PC-9 (cell line): ENCODE results near the gene CRYGN. TPM values are rescaled to one million over a fixed set of nuclear protein-coding genes. Genes with fewer than 3 reads are reported as not detected.

Source experiments
- BruUV-seq: library from RNA; stranded (reverse); fragments of 400-500 nt; replicated peaks from 2 replicates; lab custom pipeline; 2021; lab: Mats Ljungman, UMichigan
- CTCF ChIA-PET: fragments of 300-600 bp; sonication (Branson Sonifier 250); formaldehyde crosslinking; loops from one replicate; lab custom pipeline; 2022; ENCODE audit warnings: antibody characterized with exemption; lab: Charles Lee
- POLR2A ChIA-PET: fragments of 300-600 bp; sonication (Branson Sonifier 250); formaldehyde crosslinking; loops from one replicate; lab custom pipeline; 2022; ENCODE audit warnings: antibody characterized with exemption; ENCODE audit not compliant: unreplicated experiment; lab: Charles Lee
- DNase-seq, 2 experiments: peaks; one replicate each; pipeline versions ENCODE4 v3.0.0 to v3.0.0-alpha.2; 2015 to 2022; ENCODE audit warnings: mixed read lengths in 1 of 2
- H2AFZ ChIP-seq: fragments of 200-600 bp; sonication (generic); 2 replicates; pipeline ENCODE4 v1.8.1; 2017; ENCODE audit warnings: antibody characterized with exemption
- H3F3A ChIP-seq: fragments of 200-600 bp; sonication (generic); 2 replicates; pipeline ENCODE4 v1.8.1; 2017; ENCODE audit warnings: antibody characterized with exemption, mild to moderate bottlenecking, low read depth; ENCODE audit not compliant: insufficient read depth
- H3K27ac ChIP-seq: fragments of 200-600 bp; sonication (generic); 2 replicates; pipeline ENCODE4 v1.6.1; 2016; ENCODE audit warnings: mixed run types
- H3K27me3 ChIP-seq: fragments of 200-600 bp; sonication (generic); 2 replicates; pipeline ENCODE4 v1.6.1; 2016; ENCODE audit warnings: low read depth, mixed run types; ENCODE audit not compliant: insufficient read depth
- H3K36me3 ChIP-seq: fragments of 200-600 bp; sonication (generic); 2 replicates; pipeline ENCODE4 v1.6.1; 2016; ENCODE audit warnings: low read depth, mixed run types
- H3K4me1 ChIP-seq: fragments of 200-600 bp; sonication (generic); replicated peaks from 2 replicates; pipeline ENCODE4 v1.6.1; 2016; ENCODE audit warnings: mixed run types; ENCODE audit not compliant: insufficient read depth
- H3K4me2 ChIP-seq: fragments of 200-600 bp; sonication (generic); 2 replicates; pipeline ENCODE4 v1.6.1; 2017; ENCODE audit warnings: mixed run types
- H3K4me3 ChIP-seq: fragments of 200-600 bp; sonication (generic); 2 replicates; pipeline ENCODE4 v1.6.1; 2016; ENCODE audit warnings: mixed run types
- H3K79me2 ChIP-seq: fragments of 200-600 bp; sonication (generic); 2 replicates; pipeline ENCODE4 v1.6.1; 2017; ENCODE audit warnings: low read depth, mixed run types
- H3K9me2 ChIP-seq: fragments of 200-600 bp; sonication (generic); 2 replicates; pipeline ENCODE4 v1.8.1; 2017; ENCODE audit warnings: mild to moderate bottlenecking; ENCODE audit not compliant: insufficient read depth
- H3K9me3 ChIP-seq: fragments of 200-600 bp; sonication (generic); 2 replicates; pipeline ENCODE4 v1.8.1; 2016; ENCODE audit warnings: low read depth; ENCODE audit not compliant: insufficient read depth
- H4K20me1 ChIP-seq: fragments of 200-600 bp; sonication (generic); 2 replicates; pipeline ENCODE4 v1.8.1; 2017; ENCODE audit not compliant: insufficient read depth
- EZH2 ChIP-seq: fragments of 200-600 bp; sonication (generic); IDR thresholded peaks from 2 replicates; pipeline ENCODE4 v1.8.0; 2017; ENCODE audit warnings: antibody characterized with exemption, low read depth
- intact Hi-C: fragments of 100-400 bp; cut with micrococcal nuclease; formaldehyde crosslinking; loops from one replicate; pipeline ENCODE4 v1.10.0; 2022; ENCODE audit not compliant: unreplicated experiment
- total RNA-seq: library from RNA; stranded (reverse); gene quantifications from 2 replicates; pipeline ENCODE4 v1.2.3, GENCODE V29; 2021
- TF ChIP-seq, protein P1 (sequence below): fragments of 200-600 bp; sonication (generic); conservative IDR thresholded peaks from 2 replicates; pipeline ENCODE4 v1.6.1; 2017; ENCODE audit warnings: mixed run types, antibody characterized with exemption, mild to moderate bottlenecking, moderate library complexity

CRYGN gene
- total RNA-seq, 1 experiment from 2014 or later = 1.0 TPM

DNA sequence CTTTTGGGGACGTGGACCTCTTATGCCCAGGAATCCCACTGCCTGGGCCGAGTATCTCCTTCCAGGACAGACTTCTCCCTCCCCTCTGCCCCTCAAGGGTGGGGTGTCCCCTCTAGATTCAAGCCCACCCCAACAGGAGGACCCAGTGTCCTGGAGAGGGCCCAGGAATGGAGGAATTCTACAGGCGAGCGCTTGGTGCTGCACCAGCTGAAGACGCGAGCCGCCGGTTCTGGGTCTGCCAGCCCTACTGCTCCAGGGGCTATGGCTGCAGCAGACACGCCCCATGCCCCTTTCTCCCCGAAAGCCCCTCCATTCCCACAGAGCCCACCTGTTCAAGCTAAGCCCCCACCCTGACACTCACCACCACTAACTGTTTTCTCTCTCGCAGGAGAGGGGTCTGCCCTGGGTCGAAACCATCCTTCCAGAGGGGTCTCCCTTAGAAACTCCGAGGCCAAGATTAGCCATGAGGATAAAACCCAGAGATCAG, 8.6 kb downstream of the CRYGN start:
- Histone ChIP-seq H3K27ac (no peak overlapping the region), H3K4me3 (no peak overlapping the region), H3K27me3 (no peaks in the 10 kb centered on the region), H2AFZ (no peak overlapping the region), H3K79me2 (no peaks in the 10 kb centered on the region), H3K4me2 (no peak overlapping the region), H3K36me3 (no peaks in the 10 kb centered on the region), H3K4me1 (peaks cover 33% of the 10 kb centered on the region), H3K9me2 (no peaks in the 10 kb centered on the region), H3F3A (peaks cover 7% of the 10 kb centered on the region; the same call in 1 of the 2 replicates), H4K20me1 (no peaks in the 10 kb centered on the region), H3K9me3 (no peaks in the 10 kb centered on the region)
- POLR2A ChIA-PET = no interaction called here
- no peak for DNase-seq
- BruUV-seq = no TSS peak
- TF ChIP-seq EZH2 = no peak
- TF ChIP-seq, protein P1, sequence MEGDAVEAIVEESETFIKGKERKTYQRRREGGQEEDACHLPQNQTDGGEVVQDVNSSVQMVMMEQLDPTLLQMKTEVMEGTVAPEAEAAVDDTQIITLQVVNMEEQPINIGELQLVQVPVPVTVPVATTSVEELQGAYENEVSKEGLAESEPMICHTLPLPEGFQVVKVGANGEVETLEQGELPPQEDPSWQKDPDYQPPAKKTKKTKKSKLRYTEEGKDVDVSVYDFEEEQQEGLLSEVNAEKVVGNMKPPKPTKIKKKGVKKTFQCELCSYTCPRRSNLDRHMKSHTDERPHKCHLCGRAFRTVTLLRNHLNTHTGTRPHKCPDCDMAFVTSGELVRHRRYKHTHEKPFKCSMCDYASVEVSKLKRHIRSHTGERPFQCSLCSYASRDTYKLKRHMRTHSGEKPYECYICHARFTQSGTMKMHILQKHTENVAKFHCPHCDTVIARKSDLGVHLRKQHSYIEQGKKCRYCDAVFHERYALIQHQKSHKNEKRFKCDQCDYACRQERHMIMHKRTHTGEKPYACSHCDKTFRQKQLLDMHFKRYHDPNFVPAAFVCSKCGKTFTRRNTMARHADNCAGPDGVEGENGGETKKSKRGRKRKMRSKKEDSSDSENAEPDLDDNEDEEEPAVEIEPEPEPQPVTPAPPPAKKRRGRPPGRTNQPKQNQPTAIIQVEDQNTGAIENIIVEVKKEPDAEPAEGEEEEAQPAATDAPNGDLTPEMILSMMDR = no peak
- intact Hi-C loops = no loop called here
- CTCF ChIA-PET = no interaction called here

DNA sequence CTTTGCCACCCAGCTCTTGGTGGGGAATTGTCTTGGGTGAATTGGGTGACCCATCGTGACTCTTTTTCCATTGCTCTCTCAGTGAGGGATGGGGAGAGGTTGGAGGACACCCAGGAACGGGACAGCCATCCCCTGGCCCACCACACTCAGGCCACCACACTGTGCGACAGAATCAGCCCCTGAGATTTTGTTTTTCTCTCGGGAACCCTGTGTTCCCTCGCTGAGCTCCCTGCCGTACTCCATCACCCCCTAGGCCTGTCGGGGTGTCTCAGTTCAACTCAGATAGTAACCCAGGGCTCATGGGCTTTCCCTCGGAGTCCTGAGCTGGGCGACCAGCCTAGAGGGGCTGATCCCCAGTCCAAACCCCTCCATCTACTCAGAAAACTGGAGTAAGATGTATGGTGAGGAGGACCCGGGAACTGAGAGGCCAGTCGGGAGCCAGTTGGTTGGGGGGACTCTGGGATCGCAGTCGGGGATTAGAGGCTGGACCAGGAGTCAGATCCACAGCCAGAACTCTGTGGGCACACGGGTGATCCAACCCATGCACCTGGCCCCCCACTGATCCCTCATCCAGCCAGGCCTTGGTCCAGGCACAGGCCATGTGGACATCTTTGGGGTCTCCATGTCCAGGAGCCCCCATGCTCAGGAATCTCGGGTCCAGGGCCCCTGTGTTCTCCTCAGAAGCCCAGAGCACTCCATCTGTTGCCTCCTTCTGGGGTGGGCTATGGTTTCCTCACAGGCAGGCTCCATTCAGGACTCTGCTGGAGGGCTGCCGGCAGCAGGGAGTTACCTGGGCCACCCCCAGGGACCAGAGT, 9.3 kb downstream of the CRYGN start:
- Histone ChIP-seq H4K20me1 (no peaks in the 10 kb centered on the region), H2AFZ (no peak overlapping the region), H3K9me2 (no peaks in the 10 kb centered on the region), H3K36me3 (no peaks in the 10 kb centered on the region), H3K4me1 (peaks cover 40% of the 10 kb centered on the region), H3K9me3 (no peaks in the 10 kb centered on the region), H3K27me3 (no peaks in the 10 kb centered on the region), H3K4me2 (peak overlapping the region; percentile 39; the same call in 1 of the 2 replicates), H3F3A (peaks cover 7% of the 10 kb centered on the region; the same call in 1 of the 2 replicates), H3K79me2 (no peaks in the 10 kb centered on the region), H3K27ac (no peak overlapping the region), H3K4me3 (no peak overlapping the region)
- intact Hi-C loops = no loop called here
- DNase-seq = no peak
- ChIA-PET CTCF (no interaction called here), POLR2A (no interaction called here)
- no TSS peak for BruUV-seq
- TF ChIP-seq EZH2 = no peak
- TF ChIP-seq, protein P1 = no peak

DNA sequence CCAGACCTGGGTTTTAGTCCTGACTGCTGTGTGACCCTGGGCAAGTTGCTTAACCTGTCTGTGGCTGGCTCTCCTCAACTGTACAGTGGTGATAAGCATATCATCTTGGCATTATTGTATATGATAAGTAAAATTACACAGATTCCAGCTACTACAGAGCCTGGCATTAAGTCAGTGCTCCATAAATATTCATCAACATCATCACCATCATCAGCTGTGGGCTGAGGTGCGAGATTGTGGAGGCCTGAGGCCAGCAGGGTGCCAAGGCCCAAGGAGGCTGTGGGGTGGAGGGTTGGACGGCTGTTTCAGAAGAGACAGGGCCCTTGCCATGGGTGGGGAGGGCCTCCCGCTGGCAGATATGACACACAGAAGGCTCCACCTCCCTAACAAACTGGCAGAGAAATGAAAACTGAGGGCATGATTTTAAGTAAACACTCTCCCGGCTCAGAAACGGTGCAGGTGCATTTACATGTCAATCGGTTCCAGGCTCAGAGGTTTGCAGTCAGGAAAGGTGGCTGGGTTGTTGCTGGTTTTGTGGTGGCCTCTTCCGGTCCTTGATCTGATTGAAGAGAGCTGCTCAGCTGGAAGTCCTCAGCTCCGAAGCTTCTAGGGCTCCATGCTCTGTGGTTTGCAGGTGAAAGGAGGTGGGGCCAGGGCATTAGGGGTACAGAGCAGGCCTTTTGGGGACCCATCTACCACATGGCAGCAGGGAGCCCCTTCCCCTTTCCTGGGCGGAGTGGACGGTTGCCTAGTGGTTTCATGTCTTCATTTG, 10.2 kb downstream of the CRYGN start:
- Histone ChIP-seq H2AFZ (0 out of 2 replicates have a peak overlapping the region, but pooled peaks have one; percentile 41), H3K9me2 (no peaks in the 10 kb centered on the region), H3K4me1 (peaks cover 44% of the 10 kb centered on the region), H3K4me2 (peak overlapping the region; percentile 39), H3K27me3 (no peaks in the 10 kb centered on the region), H3K79me2 (no peaks in the 10 kb centered on the region), H3K27ac (peak overlapping the region; percentile 55), H3K36me3 (no peaks in the 10 kb centered on the region), H3K9me3 (no peaks in the 10 kb centered on the region), H3F3A (peaks cover 7% of the 10 kb centered on the region; the same call in 1 of the 2 replicates), H4K20me1 (no peaks in the 10 kb centered on the region), H3K4me3 (no peak overlapping the region)
- POLR2A ChIA-PET = no interaction called here
- CTCF ChIA-PET = no interaction called here
- TF ChIP-seq EZH2 = no peak
- TF ChIP-seq, protein P1 = no peak
- BruUV-seq = no TSS peak
- peak; percentile 52 to 55 for DNase-seq
- intact Hi-C loops = loop anchor here (5.0 kb wide), 1 partner anchor 258 kb away; no protein-coding TSS in a partner anchor
